Superior temporal gyrus (tissue), 1 donor: ENCODE measurements around the gene SPTLC3.

Source experiments
- DNase-seq: peaks from one replicate; pipeline ENCODE4 v3.0.0-alpha.2; 2016; ENCODE audit errors: extremely low spot score

SPTLC3 gene

DNA sequence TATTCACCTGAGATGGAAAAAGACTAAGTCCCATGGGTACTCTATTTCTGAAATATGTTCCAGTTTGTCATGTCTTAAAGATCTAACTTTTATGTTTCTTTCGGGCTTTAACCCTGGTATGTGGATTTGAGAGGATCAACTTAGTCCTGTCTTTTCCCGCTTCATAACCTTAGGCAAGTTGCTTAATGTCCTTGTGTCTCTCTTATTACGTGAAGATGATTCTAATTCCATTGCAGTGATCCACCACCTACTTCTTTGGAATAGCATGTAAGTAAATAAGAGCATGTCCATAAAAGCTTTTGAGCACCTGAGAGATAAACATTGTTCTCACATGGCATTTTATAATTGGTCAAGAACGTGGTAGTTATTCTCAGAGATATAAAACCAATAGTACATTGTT is 23.0 kb downstream of the SPTLC3 start:
- DNase-seq = no peak

DNA sequence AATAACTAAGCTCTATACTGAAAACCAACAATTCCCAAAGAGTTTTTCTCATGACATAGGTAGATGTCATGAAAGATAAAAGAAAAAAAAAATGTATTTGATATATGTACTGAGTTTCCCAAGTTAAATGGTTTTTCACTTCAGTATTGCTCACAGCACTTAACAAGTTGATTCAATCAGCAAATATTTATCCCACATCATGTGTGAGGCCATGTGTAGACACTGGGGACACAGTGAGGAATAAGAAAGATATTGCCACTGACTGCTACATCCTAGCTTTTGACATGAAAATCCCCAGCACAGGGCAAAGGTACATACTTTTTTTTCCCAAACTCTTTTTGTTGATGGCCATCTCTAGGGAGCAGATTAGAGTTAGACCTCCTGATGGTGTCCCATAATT is 25.3 kb downstream of the SPTLC3 start:
- DNase-seq = no peak

DNA sequence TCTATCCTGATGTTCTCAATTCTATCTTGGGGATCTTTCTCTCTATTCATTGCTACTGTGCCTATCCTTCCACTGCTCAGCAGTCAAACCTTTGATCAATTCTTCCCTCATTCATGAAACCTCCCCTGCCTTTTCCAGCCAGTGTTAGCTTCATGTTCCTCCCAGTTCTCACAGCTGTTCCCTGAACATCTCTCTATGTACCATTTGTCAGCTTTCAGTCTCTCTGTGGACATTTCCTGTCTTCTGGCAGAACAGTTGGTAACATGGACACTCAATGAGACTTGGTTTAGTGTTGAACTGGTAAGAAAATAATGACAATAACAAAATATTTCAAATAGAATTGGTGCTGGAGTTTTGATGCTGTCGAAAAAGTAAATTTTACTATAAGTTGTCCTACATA is 26.2 kb downstream of the SPTLC3 start:
- no peak for DNase-seq

DNA sequence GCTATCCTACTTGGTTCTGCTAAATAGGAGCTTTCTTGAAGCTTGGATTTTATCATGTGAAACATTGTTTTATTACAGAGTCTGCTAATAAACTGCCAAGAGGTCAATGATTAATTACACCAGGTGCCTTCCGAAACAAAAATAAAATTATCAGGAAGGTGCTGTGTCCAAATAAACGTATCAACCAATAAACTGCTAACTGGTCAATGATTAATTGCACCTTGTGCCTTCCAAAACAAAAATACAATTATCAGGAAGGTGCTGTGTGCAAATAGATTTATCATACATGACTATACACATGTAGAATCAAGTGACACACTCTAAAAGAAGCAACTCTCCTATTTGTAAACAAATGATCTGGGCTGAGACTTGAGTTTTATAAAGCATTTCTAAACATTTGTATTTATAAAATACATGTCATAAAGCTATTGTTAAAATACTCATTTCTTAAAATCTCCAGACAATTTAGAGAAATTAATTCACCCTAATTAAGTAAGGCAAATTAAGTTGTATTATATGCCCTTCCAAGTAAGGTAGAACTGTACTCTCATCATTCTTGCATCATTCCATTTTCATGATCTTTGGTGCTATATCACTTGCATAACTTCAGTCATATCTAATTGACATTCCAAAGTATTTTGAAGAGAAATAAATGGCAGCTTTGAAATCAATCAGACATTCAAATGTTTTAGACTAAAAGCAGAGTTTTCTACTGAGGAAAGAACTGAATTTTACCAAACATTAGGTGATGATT is 26.8 kb downstream of the SPTLC3 start:
- DNase-seq = no peak

DNA sequence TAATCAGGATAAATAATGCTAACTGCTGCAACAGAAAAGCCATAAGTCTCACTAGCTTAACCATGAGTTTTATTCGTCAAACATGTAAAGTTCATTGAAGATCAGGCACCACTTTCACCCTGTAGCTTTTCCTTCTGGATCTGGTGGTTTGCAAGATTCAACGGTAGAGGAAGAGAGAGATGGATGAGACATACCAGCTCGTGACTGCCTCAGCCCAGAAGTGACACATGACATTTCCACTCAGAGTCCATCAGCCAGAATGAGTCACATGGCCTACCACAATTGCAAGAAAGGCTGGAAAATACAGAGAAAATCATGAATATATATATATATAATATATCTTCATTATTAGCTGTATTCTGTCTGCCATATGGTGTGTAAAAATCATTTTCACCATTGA is 29.0 kb downstream of the SPTLC3 start:
- no peak for DNase-seq

DNA sequence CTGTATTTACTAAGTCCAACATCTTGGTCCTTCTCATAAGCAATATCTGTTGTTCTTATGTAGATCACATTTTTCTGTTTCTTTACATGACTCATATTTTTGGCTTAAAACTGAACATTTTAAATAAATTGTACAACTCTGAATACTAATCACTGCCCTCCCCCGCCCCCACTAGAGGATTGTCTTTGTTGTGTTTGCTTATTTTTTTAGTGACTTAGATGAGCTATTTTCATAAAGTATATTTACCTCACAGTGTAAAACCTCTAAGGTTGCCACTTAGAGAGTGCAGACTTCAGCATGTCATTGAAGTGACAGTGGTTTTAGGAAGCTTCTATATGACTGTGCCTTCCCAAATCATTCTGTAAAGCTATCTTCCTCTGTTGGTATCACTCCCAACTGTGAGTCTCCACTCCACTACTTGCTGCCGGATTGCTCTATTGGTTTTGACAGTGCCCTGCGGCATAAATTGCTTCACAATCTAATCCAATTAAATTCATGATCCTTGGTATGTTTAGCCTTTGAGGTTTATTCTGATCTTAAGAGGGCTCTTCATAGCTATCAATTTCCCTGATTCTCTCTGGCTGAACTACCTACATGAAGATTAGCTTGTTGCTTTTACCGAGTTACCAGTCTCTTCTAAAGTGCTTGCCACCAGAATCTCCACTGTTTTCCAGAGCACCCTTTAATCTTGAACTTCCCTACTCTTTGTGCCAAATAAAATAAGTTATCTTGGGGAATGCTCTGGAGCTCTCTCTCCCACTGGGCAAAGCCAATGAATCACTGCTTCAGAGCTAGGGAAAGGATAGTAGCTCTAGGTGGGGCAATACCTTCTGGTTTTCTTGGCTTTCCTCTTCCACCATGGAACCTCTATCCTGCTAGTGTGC is 33.0 kb downstream of the SPTLC3 start:
- no peak for DNase-seq

DNA sequence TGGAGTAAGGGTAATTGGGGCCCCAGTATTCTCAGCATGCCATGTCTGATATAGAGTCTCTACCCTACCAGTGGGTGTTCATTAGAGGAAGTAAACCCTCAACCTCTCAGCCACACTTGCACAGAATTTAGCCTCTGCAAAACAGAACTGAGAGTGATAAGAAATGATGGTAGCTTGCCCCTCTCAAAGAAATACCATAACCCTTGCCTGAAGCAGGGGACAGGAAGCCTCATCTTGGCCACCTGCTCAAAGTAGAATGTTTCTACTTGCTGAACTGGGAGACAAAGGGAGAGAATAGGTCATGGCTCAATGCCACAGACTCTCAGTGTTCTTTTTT is 33.7 kb downstream of the SPTLC3 start:
- no peak for DNase-seq

DNA sequence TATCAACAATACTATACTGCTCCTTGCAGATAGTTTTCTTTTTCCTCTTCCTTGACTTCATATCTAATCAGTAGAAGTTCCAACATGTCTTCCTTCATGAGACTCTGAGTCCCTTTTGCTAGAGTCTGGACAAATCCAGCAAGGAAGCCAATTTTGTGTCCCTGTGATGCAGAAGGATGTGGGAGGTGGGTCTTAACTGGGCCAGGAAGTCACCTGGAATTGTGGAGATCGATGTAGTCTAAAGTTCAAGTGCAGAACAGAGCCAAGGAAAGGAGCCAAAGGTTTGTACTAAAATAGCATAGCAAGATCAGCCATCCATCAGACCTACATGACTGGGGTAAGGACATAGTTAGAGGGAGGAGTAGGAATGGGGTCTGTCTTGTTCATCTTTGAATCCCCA is 37.6 kb downstream of the SPTLC3 start:
- no peak for DNase-seq

DNA sequence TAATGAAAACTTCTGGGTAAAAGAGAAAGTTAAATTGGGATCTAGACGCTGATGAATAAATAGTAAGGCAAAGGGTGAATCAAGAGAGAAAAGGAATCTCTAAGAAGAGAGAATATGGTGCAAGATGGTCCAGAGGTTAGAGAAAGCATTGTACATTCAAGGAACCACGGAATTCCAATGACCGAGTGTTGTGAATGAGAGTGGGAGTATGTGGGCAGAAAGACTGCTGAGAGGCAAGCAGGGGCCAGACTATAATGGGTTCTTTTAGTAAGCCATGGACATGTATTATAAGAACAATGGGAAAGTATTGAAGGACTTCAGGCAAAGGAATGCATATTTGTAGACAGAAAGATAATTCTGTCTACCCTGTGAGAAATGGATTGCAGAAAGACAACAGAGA is 45.2 kb downstream of the SPTLC3 start:
- no peak for DNase-seq

DNA sequence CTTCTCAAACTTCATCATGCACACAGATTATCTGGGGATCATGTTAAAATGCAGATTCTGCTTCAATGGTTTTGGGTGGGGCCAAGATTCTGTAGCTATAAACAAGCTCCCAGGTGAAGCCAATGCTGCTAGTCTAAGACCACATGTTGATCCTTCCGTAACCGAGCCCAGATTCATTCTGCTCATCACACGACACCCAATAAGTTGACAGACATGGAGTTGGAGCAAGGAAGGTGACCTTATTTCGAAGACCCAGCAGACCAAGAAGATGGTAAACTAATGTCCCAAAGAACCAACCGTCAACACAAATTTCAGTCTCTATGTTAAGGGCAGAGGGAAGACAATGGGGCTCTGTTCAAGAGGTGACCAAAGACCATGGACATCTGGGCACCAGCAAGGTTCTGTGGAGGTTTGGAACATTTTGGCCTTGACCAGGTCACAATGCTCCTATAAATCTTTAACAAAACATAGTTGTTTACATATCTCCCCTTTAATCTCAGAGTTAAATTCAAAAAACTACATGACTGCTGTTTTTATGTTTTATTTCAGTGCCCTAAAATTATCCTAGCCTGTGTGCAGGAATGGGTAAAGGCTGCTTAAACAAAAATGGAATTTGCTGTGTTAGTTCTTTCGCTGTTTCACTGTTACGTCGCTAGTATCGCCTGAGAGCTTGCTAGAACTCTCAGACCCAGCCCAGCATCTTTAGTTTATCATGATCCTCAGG is 50.1 kb downstream of the SPTLC3 start:
- DNase-seq = no peak

DNA sequence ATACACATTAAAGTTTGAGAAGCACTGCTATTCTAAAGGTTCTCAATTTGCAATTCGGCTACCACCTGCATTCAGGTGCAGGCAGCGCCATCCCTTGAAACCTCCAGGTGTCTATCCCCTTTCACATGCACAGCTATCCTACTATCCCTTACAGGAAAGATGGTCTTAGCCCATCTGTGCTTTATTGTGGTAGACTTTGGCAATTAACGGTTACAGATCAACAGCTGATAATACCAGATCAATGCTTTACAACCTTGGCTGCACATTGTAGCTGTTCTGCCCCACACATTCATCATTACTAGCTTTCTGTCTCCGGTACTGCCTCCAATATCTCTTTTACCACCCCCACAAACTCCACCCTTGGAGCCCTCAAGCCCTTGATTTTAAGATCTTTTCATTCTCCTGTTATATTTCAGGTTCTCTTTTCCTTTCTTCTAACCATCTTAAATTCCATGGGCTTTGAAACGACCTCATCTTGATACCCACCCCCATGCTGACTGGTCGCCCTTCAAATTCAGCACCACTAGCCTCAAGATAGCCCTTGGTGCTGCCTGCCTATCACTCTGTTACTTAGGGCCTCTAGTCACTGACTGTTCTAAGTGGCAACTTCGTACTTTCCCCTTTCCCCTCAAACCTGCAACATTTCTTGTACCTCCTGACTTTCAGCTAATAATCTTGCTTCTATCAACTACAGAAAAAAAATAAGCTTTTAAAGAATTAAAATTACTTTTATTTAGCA is 50.8 kb downstream of the SPTLC3 start:
- no peak for DNase-seq

DNA sequence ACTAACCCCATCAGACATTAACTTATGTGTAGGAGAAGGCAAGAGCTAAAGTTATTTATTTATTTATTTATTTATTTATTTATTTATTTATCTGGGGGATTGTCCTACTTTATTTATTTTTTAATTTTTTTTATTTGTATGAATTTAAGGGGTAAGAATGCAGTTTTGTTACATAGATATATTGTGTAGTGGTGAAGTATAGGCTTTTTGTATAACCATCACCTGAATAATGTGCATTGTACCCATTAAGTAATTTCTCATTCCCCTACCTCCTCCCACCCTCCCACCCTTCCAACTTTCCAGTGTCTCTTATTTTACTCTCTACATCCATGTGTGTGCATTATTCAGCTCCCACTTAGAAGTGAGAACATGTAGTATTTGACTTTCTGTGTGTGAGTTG is 51.6 kb downstream of the SPTLC3 start:
- no peak for DNase-seq

DNA sequence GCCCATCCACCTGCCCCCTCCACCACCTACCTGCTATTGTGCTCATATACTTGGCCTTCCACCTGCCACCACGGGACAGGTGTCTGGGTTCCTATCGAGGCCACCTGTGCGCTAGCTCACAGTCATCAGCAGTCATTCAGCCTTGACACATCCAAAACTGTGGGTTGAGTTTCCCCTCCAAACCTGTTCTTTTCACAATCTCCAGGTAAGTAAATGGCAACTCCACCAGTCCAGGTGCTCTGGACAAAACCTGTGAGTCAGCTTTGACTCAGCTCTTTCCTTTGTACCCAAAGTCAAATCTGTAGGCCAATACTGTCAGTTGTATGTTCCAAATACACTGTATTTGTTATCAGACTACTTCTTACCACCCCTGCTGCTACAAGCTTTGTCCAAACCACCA is 52.6 kb downstream of the SPTLC3 start:
- no peak for DNase-seq

DNA sequence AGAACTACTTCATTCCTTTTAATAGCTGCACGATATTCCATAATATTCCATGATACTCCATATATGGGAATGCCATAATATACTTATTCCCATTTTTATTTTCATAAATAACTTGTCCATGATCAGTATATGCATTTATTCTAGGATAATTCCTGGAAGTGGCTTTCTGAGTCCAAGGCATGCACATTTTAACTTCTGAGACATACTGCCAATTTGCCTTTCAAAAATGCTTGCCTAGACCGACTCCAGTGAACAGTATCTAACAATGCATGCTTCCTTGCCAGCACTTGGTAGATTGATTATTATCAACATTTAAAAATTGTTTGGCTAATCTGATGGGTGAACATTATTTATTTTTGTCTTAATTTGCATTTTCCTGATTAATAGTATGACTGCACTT is 54.0 kb downstream of the SPTLC3 start:
- no peak for DNase-seq

DNA sequence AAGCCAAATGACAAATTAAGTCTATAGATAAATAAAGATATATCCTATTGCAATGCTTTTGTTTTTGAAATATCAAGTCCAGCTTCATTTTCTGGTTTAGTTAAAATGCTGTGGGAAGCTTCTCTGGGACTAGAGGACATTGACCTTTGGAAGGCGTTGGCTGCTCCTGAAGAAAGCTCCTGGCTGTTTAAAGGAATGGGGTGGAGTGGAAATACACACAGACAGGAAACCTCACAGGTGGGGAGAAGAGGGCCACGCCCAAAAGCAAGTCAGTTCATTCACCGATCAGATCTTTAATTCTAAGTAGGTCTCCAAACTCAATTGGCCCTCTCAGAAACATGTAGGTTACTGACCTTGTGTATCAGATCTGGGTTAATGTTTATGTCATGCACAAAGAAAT is 59.6 kb downstream of the SPTLC3 start:
- no peak for DNase-seq

DNA sequence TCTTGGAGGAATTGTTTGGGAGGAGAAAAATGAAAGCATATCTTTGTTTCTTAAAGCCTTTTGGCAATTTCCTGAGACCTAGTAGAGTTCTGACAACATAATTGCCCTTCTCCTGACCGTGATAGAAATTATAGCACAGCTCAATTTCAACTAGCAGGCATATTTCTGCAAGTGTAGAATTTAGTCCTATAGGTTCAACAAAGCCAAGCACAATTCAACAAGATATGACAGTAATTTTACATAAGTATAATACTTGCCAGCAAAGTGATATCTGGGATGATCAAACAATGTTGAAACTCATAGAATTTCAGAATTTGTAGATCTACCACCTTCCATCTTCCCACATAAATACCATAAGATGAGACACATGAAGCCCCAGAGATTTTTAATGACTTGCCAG is 73.1 kb downstream of the SPTLC3 start:
- DNase-seq = no peak

DNA sequence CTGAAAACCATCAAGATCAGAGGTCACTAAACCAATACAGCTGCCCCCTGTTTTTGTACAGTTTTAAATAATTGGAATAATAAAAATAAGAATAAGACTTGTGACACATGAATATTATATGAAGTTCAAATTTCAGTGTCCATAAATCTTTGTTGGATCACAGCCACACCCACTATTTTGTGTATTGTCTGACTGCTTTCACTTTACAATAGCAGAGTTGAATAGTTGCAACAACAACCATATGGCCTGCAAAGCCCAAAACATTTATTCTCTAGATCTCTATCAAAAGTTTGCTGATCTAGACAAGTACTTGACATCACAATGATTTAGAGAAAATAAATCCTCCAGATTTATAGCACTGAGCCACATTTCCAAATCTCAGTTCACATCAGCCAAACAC is 73.6 kb downstream of the SPTLC3 start:
- DNase-seq = no peak

DNA sequence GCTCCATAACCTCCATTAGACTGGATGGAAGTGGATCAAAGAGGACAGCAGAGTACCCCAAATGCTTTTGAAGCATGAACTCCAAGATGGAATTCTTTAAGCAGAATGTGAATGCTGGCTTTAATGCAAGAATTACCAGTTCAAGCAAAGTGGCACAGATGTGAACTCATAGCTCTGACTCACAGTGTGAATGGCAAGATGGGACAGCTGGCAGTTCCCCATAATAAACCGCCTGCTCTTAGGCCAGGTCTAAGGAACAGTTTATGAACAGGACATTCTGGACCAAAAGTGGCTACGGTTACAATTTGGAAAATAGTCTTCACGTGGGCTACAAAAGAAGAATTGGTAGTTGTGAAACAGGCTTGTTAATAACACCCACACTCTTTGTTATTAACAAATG is 76.5 kb downstream of the SPTLC3 start:
- DNase-seq = no peak

DNA sequence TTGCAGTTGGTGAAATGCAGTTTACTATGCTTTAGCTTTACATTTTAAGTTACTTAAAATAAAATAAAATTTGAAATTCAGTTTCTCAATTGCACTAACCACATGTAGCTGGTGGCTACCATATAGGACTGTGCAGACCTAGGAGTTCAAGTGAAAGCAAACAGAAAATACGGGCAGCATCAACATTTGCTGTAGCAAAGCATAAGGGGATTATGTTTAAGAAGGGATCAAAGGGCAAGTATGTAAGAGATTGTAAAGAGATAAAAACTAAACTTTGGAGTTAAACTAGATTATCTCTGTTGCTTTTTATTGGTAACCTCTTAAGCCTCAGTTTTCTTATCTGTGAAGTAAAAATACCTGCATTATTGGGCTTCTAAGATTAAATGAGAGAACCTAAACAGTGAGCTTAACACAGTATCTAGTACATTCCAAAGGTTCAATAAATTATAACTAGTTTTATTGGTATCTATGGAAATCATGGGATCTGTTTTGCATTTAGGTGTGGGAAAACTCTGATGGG is 81.2 kb downstream of the SPTLC3 start:
- DNase-seq = no peak

DNA sequence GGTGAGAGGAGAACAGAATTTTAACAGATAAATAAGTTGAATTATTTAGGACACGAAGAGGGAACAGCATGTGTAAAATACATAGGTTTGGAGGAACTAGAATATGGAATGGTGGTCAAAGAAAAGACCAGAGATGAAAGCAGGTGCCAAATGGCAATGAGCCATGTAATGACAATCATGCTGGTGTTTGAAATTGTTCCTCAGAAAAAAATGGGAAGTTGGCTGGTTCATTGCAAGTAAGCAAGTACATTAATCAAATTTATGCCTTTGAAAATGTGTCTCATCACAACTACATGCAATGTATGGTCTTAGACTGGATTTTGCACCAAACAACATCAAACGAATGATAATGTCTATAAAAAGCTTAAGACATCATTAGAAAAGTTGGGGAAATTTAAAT is 83.3 kb downstream of the SPTLC3 start:
- no peak for DNase-seq

DNA sequence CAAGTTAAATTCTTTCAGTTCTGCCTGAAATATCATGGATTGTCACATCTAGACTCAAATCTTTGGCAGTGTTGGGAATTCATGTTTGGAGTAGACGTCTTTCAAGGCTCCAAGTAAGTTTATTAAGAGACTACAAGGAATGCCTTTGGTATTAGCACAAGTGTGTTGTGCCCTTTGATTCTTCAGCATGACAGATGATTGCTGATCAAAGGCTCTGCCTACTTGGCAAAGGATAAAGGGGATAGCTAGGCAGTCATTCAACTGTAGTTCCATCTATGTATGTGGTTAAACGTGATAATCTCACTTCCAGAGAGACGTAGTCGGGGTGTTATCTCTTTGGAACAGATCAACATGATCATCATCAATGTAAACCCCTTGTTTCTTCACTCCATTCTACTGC is 86.2 kb downstream of the SPTLC3 start:
- no peak for DNase-seq
